Measurements from ENCODE around the gene KIR2DL4. TPM values are rescaled to one million over a fixed set of nuclear protein-coding genes. Genes with fewer than 3 reads are reported as not detected.
"Not testable (repeated sequence)": the region's sequence is repeated elsewhere in the genome, so short reads cannot be mapped to it uniquely, and the experiment has no call there.

The KIR2DL4 gene
- total RNA-seq, 6 donors from 2014 or later: 0.20 to 1.3 (median 0.46) TPM; not detected in 1

DNA sequence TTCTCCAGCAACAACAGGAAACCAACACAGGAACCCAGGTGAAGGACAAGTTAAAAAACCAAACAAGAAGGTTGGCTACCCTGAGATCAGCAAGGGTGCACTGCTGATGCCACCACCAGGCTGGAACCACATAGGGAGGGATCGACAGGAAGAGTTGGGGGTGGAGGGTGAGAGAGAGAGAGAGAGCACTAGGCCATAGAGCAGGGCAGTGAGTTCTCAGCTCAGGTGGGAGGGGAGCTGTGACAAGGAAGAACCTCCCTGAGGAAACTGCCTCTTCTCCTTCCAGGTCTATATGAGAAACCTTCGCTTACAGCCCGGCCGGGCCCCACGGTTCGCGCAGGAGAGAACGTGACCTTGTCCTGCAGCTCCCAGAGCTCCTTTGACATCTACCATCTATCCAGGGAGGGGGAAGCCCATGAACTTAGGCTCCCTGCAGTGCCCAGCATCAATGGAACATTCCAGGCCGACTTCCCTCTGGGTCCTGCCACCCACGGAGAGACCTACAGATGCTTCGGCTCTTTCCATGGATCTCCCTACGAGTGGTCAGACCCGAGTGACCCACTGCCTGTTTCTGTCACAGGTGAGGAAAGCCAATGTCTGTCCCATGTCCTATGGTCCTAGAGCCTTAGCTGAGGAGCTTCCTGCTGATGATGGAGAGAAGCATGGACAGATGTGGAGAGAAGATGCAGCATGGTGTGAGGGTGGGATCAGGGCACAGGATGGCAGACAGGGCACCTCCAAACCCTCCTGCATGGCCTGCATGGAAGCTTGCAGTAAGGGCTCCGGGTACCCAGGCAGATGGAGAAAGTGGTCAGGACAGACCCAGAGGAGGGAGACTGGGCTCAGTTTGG lies 2.5 kb downstream of the KIR2DL4 start:
- Histone ChIP-seq H3K27me3 (no peaks in the 10 kb centered on the region), H3K27ac (no peak overlapping the region), H3K9me3 (no peaks in the 10 kb centered on the region), H3K36me3 (no peaks in the 10 kb centered on the region), H3K4me3 (no peak overlapping the region), H3K4me1 (no peaks in the 10 kb centered on the region)
- ATAC-seq (ENCODE audit: low FRiP score in 2 of 2): no peak
- peak in 1 of 2 donors; percentile 55 for DNase-seq
- WGBS, 2 donors: 87 to 96% methylated on average over 6 to 14 of the region's 14 CpGs
- TF ChIP-seq POLR2A (IDR thresholded peaks at IDR 0.05): no peak

DNA sequence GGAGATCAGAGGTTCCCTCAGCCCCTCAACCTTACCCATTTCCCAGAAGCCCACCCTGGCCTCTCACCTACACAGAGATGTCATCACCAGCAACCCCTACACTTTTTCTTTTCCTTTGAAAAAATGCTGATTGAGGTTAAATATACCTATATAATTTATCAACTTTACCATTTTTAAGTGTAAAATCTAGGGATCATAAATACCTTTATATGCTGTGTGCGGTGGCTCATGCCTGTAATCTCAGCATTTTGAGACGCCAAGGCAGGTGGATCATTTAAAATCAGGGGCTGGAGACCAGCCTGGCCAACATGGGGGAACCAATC lies 3.1 kb downstream of the KIR2DL4 start:
- H3K4me1 ChIP-seq: no peaks in the 10 kb centered on the region
- no peak overlapping the region for H3K4me3 ChIP-seq
- no peaks in the 10 kb centered on the region for H3K36me3 ChIP-seq
- DNase-seq (no peak), ATAC-seq (ENCODE audit: low FRiP score in 2 of 2) (no peak)
- H3K27me3 ChIP-seq: no peaks in the 10 kb centered on the region
- H3K27ac ChIP-seq: no peak overlapping the region
- TF ChIP-seq POLR2A (IDR thresholded peaks at IDR 0.05) (no peak), EP300 (IDR thresholded peaks at IDR 0.05) (no peak), POLR2AphosphoS5 (IDR thresholded peaks at IDR 0.05) (no peak)
- TF ChIP-seq, protein P1, sequence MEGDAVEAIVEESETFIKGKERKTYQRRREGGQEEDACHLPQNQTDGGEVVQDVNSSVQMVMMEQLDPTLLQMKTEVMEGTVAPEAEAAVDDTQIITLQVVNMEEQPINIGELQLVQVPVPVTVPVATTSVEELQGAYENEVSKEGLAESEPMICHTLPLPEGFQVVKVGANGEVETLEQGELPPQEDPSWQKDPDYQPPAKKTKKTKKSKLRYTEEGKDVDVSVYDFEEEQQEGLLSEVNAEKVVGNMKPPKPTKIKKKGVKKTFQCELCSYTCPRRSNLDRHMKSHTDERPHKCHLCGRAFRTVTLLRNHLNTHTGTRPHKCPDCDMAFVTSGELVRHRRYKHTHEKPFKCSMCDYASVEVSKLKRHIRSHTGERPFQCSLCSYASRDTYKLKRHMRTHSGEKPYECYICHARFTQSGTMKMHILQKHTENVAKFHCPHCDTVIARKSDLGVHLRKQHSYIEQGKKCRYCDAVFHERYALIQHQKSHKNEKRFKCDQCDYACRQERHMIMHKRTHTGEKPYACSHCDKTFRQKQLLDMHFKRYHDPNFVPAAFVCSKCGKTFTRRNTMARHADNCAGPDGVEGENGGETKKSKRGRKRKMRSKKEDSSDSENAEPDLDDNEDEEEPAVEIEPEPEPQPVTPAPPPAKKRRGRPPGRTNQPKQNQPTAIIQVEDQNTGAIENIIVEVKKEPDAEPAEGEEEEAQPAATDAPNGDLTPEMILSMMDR (IDR thresholded peaks at IDR 0.05): no peak
- H3K9me3 ChIP-seq: no peaks in the 10 kb centered on the region
- 55 to 68% methylated on average over 2 of the region's 2 CpGs for WGBS, 2 donors

- H3K9me3 ChIP-seq; H3K27ac ChIP-seq; H3K36me3 ChIP-seq; ATAC-seq (ENCODE audit: low FRiP score in 2 of 2); H3K4me1 ChIP-seq; H3K27me3 ChIP-seq; H3K4me3 ChIP-seq; DNase-seq: not testable (repeated sequence)
- 75 to 80% methylated on average over 3 of the region's 3 CpGs for WGBS, 2 donors
Observed at GRCh38 chr19:54814571-54814970, 11.2 kb downstream of the KIR2DL4 start.

DNA sequence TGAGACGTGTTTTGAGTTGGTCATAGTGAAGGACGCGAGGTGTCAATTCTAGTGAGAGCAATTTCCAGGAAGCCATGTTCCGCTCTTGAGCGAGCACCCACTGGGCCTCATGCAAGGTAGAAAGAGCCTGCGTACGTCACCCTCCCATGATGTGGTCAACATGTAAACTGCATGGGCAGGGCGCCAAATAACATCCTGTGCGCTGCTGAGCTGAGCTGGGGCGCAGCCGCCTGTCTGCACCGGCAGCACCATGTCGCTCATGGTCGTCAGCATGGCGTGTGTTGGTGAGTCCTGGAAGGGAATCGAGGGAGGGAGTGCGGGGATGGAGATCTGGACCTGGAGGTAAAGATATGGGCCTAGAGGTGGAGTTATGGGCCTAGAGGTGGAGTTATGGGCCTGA lies 12.8 kb downstream of the KIR2DL4 start, which contains the start of gene KIR3DL1:
Gene KIR3DL1, plus strand, starts transcription at position 218 of the 400 bp plus-strand sequence.
- H3K9me3 ChIP-seq; H3K36me3 ChIP-seq; H3K27ac ChIP-seq; H3K4me3 ChIP-seq; ATAC-seq (ENCODE audit: low FRiP score in 2 of 2); DNase-seq; H3K4me1 ChIP-seq; H3K27me3 ChIP-seq: not testable (repeated sequence)
- 91 to 93% methylated on average over 17 of the region's 17 CpGs for WGBS, 2 donors

DNA sequence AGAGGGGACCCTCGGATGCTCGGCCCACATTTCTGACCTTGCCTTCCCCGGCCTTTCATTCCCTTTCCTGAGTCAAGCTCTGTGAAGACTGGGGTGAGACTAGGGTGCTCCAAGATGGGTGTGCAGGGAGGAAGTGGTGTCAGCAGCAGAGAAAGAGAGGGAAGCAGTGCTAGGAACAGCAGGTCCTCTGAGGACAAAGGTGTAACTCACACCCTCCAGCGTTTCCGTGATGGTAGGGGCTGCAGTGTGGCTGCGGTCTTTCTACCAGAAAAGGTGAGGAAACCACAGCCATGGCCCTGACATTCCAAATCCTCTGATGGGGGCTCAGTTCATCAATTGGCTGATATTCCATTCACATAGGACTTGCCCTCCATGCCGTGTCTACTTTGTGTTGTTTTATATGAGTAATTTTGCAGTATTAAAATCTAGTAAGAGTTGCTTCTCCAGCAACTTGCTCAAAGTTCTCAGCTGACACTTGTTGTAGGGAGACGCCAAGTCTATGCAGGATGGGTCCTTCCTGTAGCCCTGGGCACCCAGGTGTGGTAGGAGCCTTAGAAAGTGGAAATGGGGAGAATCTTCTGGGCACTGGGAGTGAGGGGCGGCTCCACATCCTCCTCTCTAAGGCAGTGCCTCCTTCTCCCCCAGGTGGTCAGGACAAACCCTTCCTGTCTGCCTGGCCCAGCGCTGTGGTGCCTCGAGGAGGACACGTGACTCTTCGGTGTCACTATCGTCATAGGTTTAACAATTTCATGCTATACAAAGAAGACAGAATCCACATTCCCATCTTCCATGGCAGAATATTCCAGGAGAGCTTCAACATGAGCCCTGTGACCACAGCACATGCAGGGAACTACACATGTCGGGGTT lies 14.5 kb downstream of the KIR2DL4 start:
- no peaks in the 10 kb centered on the region for H3K4me1 ChIP-seq
- H3K27me3 ChIP-seq: no peaks in the 10 kb centered on the region
- H3K36me3 ChIP-seq: no peaks in the 10 kb centered on the region
- DNase-seq (no peak), ATAC-seq (ENCODE audit: low FRiP score in 2 of 2) (no peak)
- H3K27ac ChIP-seq: no peak overlapping the region
- no peak for TF ChIP-seq EP300 (IDR thresholded peaks at IDR 0.05)
- no peak for TF ChIP-seq POLR2AphosphoS5 (IDR thresholded peaks at IDR 0.05)
- TF ChIP-seq, protein P1 (IDR thresholded peaks at IDR 0.05): no peak
- TF ChIP-seq POLR2A (IDR thresholded peaks at IDR 0.05): no peak
- no peaks in the 10 kb centered on the region for H3K9me3 ChIP-seq
- 82 to 86% methylated on average over 14 to 15 of the region's 15 CpGs for WGBS, 2 donors
- H3K4me3 ChIP-seq: no peak overlapping the region

- H3K27ac ChIP-seq; H3K9me3 ChIP-seq; H3K36me3 ChIP-seq; H3K27me3 ChIP-seq; H3K4me3 ChIP-seq; H3K4me1 ChIP-seq; ATAC-seq (ENCODE audit: low FRiP score in 2 of 2): not testable (repeated sequence)
- peak in 1 of 2 donors; percentile 34 for DNase-seq
- WGBS, 2 donors: 64 to 66% methylated on average over 4 of the region's 4 CpGs
Observed at GRCh38 chr19:54824416-54824815, 21.0 kb downstream of the KIR2DL4 start.

- DNase-seq: peak in 1 of 2 donors; percentile 66
- H3K36me3 ChIP-seq; H3K4me1 ChIP-seq; H3K9me3 ChIP-seq; ATAC-seq (ENCODE audit: low FRiP score in 2 of 2); H3K4me3 ChIP-seq; H3K27me3 ChIP-seq: not testable (repeated sequence)
- 33 to 55% methylated on average over 5 to 7 of the region's 7 CpGs for WGBS, 2 donors
- peak overlapping the region in 1 of 4 donors; percentile 52 for H3K27ac ChIP-seq
Observed at GRCh38 chr19:54825326-54825725, 21.9 kb downstream of the KIR2DL4 start.

DNA sequence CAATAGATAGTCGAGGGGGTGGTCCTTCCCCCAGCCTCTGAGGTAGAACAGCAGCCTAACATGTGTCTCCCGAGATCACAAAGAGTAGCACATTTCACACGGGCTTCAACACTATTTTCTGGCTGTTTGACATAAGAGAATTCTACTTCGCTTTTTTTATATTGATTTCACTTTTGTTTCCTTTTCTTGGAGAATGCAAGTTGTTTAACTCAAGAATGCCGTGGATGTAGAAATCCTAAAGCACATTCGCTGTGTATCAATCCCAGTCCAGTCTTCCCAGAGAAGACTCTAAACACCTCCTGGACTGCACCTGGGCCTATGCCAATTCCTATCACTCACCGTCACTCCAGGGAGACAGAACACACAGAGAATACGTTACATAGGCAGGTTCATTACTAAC lies 24.7 kb downstream of the KIR2DL4 start:
- DNase-seq: not testable (repeated sequence)
- WGBS, 2 donors: 68 to 80% methylated on average over 8 of the region's 8 CpGs

GRCh38 chr19:54832496-54832895 lies 29.1 kb downstream of the KIR2DL4 start, which contains the start of gene KIR2DS4:
Gene KIR2DS4, plus strand, starts transcription at chr19:54832676.
- 93 to 94% methylated on average over 12 to 14 of the region's 14 CpGs for WGBS, 2 donors
- not testable (repeated sequence) for ATAC-seq (ENCODE audit: low FRiP score in 2 of 2)

More for the DNA sequence above, 24.7 kb downstream of the KIR2DL4 start:
- H3K9me3 ChIP-seq; H3K4me1 ChIP-seq; H3K27ac ChIP-seq; H3K4me3 ChIP-seq; ATAC-seq (ENCODE audit: low FRiP score in 2 of 2); H3K27me3 ChIP-seq; H3K36me3 ChIP-seq: not testable (repeated sequence)

DNA sequence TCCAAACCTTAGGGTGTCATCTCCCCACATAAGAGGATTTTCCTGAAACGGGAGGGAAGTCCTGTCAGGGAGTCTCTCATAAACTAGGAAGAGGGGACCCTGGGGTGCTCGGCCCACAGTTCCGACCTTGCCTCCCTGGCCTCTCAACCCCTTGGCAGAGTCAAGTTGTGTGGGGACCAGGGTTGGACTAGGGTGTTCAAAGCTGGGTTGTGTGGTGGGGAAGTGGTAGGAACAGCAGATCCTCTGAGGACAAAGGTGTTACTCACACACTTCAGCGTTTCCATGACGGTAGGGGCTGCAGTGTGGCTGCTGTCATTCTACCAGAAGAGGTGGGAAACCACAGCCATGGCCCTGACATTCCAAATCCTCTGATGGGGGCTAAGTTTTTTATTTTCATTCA lies 31.7 kb downstream of the KIR2DL4 start:
- not testable (repeated sequence) for H3K4me1 ChIP-seq; H3K4me3 ChIP-seq; H3K27ac ChIP-seq; H3K36me3 ChIP-seq; H3K9me3 ChIP-seq; ATAC-seq (ENCODE audit: low FRiP score in 2 of 2); DNase-seq; H3K27me3 ChIP-seq
- WGBS, 2 donors: 76 to 80% methylated on average over 5 of the region's 5 CpGs

More at GRCh38 chr19:54832496-54832895, 29.1 kb downstream of the KIR2DL4 start, which contains the start of gene KIR2DS4:
- not testable (repeated sequence) for H3K9me3 ChIP-seq, H3K4me3 ChIP-seq, H3K4me1 ChIP-seq, DNase-seq, H3K36me3 ChIP-seq, H3K27me3 ChIP-seq, H3K27ac ChIP-seq
